ENCODE data around the gene GPX3.

- TF ChIP-seq CTCF (IDR thresholded peaks at IDR 0.05), result no peak
- no peak for TF ChIP-seq POLR2A (IDR thresholded peaks at IDR 0.05)
- TF ChIP-seq EP300 (IDR thresholded peaks at IDR 0.05), result no peak
Observed at GRCh38 chr5:151039665-151040064, 19.3 kb downstream of the GPX3 start.
